ENCODE results near the gene ASPSCR1.
"Not testable (repeated sequence)": the region's sequence is repeated elsewhere in the genome, so short reads cannot be mapped to it uniquely, and the experiment has no call there.

Gene ASPSCR1

DNA sequence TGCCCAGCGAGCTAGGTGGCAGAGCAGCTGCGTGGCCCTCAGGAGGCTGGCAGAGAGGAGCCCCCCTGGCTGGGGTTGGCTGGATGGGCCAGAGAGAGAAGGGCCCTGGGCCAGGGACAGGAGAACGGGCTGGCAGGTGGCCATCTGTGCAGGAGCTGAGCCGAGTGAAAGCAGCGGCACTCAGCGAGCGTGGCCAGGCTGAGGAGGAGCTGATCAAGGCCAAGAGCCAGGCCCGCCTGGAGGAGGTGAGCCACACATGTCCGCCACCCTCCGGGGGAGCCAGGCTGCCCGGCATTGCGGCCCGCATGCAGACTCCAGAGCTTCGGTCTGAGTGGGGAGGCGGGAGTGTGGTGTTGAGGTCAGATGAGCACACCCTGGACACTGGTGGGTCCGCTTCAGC, 52.0 kb downstream of the ASPSCR1 start:
- DNase-seq = no peak

DNA sequence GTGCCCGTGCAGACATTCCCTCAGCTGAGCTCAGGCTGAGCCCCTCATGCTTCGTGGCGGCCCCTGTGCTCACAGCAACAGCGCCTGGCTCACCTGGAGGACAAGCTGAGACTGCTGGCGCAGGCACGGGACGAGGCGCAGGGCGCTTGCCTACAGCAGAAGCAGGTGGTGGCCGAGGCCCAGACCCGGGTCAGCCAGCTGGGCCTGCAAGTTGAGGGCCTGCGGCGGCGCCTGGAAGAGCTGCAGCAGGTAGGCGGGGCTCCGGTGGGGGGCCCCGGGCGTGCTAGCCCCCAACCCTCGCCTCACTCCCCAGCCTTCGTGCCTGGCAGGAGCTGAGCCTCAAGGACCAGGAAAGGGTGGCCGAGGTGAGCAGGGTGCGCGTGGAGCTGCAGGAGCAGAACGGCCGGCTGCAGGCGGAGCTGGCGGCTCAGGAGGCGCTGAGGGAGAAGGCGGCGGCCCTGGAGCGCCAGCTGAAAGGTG, 52.6 kb downstream of the ASPSCR1 start:
- DNase-seq = no peak

DNA sequence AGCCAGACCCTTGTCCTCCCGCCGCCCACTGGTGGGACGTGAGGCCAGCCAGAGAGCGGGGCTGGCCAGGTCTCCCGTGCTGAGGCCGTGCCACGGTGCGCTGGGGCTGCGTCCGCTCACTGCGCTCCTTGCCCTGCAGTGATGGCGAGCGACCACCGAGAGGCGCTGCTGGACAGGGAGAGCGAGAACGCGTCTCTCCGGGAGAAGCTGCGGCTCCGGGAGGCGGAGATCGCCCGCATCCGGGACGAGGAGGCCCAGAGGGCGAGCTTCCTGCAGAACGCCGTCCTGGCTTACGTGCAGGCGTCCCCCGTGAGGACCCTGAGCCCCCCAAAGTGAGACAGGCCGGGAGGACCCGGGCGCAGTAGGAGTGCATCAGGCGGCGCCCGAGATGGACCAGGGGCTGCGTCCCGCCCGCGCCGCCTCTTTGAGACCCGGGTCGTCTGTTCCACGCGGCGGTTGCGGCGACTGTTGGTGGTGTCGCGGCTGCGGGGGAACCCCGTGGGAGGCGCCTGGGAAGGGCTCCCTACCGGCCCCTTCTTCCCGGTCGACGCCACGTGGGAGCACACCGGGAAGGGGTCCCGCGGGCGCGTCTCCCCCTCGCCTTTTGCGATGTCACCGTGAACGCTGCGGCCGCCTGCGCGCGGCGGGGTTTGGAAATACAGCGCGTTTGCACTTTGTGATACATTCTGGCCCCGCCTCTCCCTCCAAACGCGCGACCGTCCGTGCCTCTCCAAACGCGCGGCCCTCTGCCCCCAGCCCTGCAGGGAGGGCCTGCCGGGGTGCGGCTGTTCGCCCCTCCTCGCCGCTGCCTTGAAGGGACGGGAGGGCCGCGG, 53.3 kb downstream of the ASPSCR1 start:
- DNase-seq = peak; percentile 82

DNA sequence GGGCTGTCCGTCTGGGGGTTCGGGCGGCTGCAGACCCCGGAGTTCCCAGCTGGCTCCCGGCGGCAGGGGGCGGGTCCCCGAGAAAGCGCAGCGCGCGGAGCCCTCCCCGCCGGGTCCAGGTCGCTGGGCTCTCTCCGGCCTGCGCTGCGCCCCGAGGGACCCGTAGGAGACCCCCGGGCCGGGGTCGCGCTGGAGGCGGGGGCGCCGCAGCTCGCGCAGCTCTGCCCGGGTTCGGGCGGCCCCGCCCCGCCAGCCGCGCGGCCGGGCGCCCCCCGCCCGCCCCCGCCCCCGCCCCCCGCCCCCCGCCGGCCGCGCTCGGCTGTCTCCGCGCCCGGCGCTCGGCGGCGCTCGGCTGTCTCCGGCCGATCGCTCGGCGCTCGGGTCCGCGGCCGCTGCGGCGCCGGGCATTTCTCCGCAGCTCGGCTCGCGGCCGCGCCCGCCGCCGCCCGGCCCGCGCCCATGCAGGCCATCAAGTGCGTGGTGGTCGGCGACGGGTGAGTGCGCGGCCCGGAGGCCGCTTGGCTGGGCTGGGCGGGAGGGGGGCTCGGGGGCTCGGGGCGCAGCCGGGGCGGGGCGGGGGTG, 54.0 kb downstream of the ASPSCR1 start, which contains the start of gene RAC3:
Gene RAC3 (plus strand): TSS at position 376 of the 582 bp plus-strand sequence. CDS start 84 bp downstream, at position 460.
- peak; percentile 41 for DNase-seq

DNA sequence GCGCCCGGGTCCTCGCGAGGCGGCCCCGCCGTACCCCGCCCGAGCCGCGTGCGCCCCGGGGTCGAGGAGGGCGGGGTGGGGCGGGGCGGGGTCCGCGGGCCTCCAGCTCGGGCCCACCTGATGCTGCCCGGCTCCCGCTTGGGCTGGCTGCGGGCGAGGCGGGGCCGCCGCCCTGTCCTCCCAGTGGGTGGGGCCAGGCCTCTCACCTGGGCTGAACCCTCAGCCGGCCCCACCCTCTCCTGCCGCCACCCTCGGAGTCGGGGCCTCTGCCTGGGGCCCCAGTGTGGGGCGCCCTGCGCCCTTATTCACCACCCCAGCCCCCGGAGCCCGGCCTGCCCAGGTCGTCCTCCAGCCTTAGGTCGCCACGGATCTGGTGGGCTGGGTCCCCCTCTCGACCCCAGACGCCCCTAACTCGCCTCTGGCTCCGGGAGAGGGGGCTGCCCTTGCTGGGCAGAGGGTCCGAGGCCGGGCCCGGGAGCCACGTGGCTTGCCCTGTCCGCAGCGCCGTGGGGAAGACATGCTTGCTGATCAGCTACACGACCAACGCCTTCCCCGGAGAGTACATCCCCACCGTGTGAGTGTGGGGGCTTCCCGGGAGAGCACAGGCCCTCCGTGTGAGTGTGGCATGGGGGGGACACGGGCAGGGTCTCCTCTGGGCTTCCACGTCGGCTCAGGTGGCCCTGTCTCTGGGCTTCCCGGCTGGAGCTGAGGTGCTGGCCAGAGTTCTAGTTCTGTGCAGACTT, 54.6 kb downstream of the ASPSCR1 start:
- DNase-seq = no peak

- no peak for DNase-seq
Measured at GRCh38 chr17:82033359-82034085, 56.1 kb downstream of the ASPSCR1 start.

DNA sequence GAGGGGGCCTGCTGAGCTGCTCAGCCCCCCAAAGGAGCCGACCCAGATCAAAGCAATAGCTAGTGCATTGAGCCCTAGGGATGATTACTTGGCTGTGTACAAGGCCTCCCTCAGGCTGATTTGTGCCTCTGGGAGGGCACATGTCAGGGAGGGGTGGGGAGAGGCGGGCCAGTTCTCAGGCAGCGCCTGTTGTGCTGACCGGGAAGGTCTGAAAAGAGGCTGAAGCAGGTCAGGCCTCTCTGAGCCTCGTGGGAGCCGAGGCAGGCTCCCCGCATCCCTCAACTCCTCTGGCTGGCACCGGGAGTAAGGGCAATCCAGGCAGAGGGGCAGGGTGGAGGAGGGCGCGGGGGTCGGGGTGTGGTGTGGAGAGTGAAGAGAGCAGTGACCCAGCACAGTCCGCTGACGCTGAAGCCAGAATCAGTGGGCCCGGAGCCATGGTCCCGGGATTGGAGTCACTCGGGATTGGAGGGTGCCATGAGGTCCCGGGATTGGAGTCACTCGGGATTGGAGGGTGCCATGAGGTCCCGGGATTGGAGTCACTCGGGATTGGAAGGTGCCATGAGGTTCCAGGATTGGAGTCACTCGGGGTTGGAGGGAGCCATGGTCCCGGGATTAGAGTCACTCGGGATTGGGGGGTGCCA, 57.1 kb downstream of the ASPSCR1 start:
- DNase-seq = no peak

DNA sequence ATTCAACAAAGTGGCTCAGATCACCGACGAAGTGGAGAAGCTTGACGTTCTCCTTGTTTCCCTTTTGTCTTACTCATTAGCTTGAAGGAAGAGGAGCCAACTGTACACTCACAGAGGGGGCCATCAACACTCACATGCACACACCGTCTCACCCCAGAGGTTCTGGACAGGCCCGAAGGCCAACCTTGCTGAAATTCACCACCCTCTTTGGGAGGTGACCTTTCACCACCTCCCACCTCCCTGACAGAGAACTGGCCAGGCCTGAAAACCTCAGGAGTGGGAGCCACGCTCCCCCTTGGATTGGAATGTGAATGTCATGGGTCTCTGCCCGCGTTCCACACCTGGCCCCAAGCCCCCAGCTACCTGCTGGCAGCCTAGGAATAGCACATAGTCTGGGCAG, 58.1 kb downstream of the ASPSCR1 start:
- DNase-seq = no peak

DNA sequence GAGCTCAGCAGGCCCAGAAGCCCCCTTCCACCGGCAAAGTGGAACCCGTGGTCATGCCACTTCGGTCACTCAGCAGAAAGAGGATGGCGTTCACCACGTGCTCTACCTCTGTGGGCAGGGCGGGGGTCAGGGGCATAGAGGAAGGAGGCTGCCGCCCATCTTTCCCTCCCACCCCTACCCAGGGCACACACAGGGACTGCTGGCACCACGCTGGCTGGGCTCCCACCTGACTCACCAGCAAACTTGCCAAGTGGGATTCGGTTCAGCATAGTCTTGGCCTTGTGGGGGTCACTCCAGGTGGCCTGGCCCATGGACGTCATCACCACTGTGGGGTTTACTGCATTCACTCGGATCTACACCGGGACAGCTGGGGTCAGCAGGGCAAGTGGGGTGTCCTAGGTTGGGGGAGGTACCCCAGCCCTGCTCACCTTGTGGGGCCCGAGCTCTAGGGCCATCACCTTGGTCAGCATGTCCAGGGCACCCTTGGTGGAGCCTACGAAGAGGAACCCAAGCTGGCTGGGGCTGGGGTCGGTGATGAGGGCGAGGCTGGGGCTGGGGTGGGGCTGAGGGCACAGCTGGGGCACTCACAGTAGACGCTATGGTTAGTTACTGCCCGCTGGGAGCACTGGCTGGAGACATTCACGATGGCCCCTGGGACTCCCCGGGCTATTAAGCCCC, 58.7 kb downstream of the ASPSCR1 start:
- DNase-seq = no peak

DNA sequence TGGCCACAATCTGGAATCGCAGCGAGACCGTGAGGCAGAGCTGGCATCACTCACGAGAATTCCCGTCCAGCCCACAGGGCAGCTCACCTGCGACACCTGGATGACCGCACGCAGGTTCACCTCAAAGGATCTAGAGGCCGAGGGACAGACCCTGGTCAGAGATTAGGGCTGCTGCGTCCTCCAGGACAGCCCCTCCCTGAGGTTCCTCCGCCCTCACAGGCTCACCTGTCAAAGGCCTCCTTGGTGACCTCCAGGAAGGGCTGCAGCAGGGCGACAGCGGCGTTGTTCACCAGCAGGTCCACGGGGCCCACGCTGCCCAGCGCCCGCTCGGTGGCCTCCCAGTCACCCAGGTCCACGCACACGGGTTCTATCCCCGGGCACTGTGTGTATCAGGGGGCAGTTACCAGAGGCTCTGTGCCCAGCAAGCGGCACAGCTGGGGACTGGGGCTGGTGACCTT, 59.2 kb downstream of the ASPSCR1 start:
- no peak for DNase-seq

DNA sequence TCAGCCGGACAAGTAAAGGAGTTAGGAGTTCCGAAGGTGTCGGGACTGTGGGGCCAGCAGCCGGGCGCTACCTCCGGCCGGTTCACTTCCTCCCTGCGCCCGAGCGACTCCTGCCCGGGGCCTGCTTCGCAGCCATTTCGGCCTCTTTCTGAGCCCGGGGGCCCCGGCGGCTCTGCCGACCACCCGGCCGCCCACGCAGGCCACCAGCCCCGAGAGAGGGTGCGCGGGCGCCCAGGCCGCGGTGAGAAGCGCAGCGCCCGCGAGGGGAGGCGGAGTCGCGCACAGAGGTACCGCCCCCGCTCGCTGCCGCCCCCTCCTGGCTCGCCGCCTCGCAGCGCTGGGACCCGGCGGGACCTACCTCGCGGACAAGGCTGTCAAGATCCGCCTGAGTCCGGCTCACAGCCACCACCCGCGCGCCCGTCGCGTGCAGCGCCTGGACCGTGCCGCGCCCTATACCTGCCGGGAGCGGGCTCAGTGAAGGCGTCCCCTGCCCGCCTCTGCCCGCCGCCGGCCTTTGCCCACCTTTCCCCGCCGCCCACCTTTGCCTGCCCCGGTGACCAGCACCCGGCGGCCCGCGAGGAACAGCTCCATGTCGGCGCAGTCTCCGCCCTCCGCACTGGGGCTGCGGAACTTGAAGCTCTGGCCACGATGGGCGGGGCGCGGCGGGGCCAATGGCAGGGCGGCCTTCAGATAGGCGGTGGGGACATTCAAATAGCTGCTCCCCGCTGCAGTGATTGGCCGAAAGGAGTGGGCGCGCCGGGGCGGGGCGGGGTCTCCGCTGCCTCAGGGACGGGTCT, 59.9 kb downstream of the ASPSCR1 start, which contains the start of gene DCXR:
Gene DCXR (minus strand): TSS at position 606 of the 797 bp plus-strand sequence. CDS start 15 bp downstream, at position 591.
- peak; percentile 97 for DNase-seq

DNA sequence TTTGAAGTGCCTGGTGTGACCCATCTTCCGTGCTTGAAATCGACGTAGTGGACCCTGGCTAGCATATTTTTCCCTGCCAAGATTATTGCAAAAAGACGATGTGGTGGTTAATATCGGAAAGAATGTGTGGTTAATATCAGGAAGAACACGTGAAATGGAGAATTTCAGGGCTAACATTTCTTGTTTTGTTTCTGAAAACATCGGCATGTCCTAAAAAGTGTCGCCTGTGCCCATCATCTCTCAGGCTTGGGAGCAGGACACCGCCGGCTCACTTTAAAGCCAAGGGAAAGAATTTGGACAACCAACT, 60.4 kb downstream of the ASPSCR1 start:
- DNase-seq = no peak

GRCh38 chr17:82038796-82039409, 61.5 kb downstream of the ASPSCR1 start:
- not testable (repeated sequence) for DNase-seq

- no peak for DNase-seq
Measured at GRCh38 chr17:82039695-82040299, 62.4 kb downstream of the ASPSCR1 start.

- DNase-seq = peak; percentile 37
Measured at GRCh38 chr17:82041144-82041814, 63.9 kb downstream of the ASPSCR1 start.

- no peak for DNase-seq
Measured at GRCh38 chr17:82042649-82043048, 65.2 kb downstream of the ASPSCR1 start.

DNA sequence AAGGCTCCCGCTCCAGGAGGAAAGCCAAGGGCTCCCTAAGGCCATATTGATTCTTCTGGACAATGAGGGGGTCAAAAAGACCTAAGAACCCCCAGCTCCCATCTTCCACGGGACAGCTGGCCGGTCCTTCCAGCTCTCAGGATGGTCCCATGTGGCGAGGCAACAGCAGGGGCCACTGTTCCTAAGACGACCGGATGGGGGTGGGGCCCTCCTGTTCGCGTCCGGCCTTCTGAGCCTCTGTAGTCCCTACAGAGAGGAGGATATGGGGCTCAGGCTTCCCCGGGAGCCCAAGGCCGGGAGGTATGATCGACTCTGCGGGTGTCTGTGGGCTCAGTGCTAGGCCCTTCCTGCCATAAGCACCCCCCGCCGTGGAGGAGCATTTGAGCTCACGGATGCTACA, 66.1 kb downstream of the ASPSCR1 start:
- DNase-seq = no peak

DNA sequence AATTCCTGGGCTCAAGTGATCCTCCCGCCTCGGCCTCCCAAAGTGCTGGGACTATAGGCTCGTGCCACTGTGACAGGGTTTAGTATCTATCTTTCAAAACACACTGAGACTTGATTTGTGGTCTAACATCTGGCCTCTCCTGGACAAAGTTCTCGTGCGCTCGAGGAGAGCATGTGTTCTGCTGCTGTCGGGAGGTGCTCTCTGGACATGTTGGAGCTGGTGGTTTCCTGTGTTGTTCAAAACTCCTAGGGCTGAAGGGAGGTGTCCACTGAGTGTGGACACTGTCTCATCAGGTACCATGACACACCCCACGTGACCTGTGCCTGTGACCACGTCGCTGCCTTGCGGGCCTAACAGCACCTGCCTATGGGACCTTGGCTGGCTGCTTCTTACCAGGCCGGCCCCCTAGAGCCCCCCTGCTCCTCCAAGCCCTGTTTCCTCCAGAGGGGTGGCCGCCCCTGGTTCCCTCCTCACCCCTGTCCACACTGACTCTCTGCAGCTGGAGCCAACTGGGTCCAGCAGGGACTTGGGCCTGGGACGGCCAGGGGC, 68.6 kb downstream of the ASPSCR1 start:
- DNase-seq = no peak

DNA sequence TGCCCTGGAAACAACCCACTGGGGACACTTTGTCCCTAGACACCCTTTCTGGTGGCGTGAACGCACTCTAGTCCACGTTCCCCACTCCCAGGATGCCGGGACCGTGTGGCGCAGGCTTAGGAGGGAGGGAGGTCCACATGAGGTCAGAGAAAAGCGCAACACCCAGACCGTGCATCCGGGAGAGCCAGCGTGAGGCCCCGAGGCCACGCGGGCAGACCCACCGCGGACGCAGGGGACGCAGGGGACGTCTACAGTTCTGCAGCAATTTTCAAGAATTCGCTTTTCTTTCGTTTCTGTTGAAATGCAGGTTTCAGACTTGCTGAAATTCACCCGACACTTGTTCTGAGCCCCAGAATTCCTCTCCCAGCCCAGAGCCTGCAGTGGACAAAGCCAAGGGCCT, 69.5 kb downstream of the ASPSCR1 start:
- DNase-seq = no peak

Measured in EL (cell line).